Stimulated activated naive CD8-positive, alpha-beta T cell treated with anti-CD3 and anti-CD28 coated beads, Interleukin-15, Interleukin-2, amounts not matched to agents 100 ng/mL and 50 ng/mL, for 24 hours (primary cell): ENCODE measurements around the gene MAP2K5.

Experiments
- H3K27ac Mint-ChIP-seq: one replicate; pipeline ENCODE4 v1.8.0; 2021; ENCODE audit warnings: mild to moderate bottlenecking, mixed read lengths
- H3K27me3 Mint-ChIP-seq: one replicate; pipeline ENCODE4 v1.8.0; 2021; ENCODE audit warnings: mixed read lengths
- H3K36me3 Mint-ChIP-seq: one replicate; pipeline ENCODE4 v1.8.0; 2021; ENCODE audit warnings: low read depth, mixed read lengths
- H3K4me1 Mint-ChIP-seq: one replicate; pipeline ENCODE4 v1.8.0; 2021; ENCODE audit warnings: low read depth, mixed read lengths
- H3K4me3 Mint-ChIP-seq: one replicate; pipeline ENCODE4 v1.8.0; 2021; ENCODE audit warnings: mild to moderate bottlenecking, mixed read lengths
- H3K9me3 Mint-ChIP-seq: one replicate; pipeline ENCODE4 v1.8.0; 2021; ENCODE audit warnings: mixed read lengths

Gene MAP2K5

DNA sequence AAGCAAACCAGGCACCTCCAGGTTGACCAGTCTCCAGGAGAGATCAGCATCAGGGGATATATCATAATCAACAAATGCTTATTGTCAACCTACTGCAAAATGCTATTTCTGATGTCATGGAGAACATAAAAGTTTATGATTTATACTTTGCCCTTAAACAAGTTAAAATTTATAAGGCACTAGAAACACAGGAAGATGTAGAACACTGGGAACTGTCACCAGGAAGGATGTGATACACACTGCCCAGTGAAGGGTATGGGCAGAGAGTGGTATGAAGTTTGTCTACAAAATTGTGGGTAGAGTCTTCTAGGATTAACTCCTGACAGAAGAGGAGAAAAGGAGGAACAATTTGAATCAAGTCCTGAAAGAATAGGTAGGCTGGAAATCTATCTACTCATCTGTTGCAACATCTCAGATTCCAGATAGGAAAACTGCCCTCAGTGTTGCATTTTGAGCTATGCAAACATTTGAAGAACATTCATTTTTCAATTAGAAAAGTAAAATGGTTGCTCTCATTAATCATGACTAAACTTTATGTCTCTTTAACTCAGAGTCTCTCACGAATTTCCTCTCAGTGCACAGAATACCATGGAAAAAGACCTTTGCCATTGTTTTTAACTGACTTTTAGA lies 176.9 kb downstream of the MAP2K5 start:
- Mint-ChIP-seq H3K36me3 (peaks cover 13% of the 10 kb centered on the region), H3K27ac (no peak overlapping the region), H3K27me3 (no peaks in the 10 kb centered on the region), H3K4me3 (no peak overlapping the region), H3K4me1 (peaks cover 2% of the 10 kb centered on the region), H3K9me3 (no peaks in the 10 kb centered on the region)

DNA sequence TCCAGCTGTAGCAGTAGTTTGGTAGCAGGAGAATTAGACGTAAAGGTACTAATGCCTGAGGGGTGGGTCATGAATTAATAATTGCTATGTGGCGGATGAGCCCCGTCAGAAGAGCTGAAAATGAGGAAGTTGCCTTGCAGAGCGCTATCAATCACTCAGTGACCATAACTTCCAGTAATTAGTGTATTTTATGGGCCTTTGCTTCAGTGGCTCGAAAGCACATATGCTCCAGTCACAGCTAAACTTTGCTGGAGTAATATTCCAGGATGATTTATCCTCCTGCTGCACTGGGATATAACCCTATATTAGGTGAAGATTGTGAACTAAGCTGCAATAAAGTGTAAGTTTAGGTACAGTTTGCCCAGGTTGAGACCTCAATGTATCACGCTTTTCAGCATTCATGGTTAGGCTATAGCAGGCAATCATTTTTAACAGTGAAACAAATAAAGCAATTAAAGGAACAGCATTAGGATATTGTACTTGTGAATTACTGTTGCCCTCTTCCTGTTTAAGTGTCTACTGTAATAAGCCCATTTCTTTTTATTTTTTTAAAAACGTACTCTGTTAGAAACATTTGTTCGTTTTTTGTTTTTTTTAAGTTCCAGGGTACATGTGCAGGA lies 178.2 kb downstream of the MAP2K5 start:
- H3K4me1 Mint-ChIP-seq, result peaks cover 6% of the 10 kb centered on the region
- no peaks in the 10 kb centered on the region for H3K9me3 Mint-ChIP-seq
- no peaks in the 10 kb centered on the region for H3K27me3 Mint-ChIP-seq
- no peak overlapping the region for H3K4me3 Mint-ChIP-seq
- H3K27ac Mint-ChIP-seq, result no peak overlapping the region
- peaks cover 5% of the 10 kb centered on the region for H3K36me3 Mint-ChIP-seq

DNA sequence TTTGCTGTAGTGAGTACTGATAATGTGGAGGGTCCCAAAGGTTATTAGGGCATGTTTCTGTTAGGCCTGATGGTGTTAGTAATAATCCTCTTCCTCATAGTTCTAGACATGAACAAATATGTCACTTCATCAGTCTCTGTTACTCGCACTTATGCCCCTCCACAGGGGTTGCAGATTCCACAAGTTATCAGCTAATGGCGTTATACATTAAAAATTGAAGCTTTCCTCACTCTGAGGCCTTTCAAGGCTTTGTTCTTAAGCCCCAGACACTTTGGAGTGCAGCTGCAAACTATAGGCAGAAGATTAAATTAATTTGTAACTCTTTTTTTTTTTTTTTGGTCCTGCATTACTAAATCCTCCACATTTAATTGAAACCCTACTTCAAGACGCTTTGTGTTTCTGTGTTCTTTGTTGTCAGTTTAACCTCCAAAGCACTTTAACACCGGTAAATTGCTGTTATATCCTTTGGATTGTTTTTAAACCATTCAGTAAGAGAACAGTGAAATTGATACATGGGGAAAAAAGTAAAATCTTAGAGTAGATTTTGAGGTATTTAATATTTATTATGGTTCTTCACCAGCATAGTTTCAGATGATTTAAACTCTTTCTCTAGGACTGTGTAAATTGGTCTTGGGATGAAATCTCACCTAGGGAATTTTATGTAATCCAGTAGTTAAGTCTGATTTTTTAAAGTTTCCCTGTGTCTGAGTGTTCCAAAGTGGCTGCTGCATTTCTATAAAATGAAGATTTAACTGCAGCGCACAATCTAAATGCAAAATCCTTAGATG lies 179.7 kb downstream of the MAP2K5 start:
- Mint-ChIP-seq H3K4me3 (no peak overlapping the region), H3K27me3 (no peaks in the 10 kb centered on the region), H3K36me3 (peaks cover 5% of the 10 kb centered on the region), H3K27ac (no peak overlapping the region), H3K9me3 (no peaks in the 10 kb centered on the region), H3K4me1 (peaks cover 6% of the 10 kb centered on the region)

DNA sequence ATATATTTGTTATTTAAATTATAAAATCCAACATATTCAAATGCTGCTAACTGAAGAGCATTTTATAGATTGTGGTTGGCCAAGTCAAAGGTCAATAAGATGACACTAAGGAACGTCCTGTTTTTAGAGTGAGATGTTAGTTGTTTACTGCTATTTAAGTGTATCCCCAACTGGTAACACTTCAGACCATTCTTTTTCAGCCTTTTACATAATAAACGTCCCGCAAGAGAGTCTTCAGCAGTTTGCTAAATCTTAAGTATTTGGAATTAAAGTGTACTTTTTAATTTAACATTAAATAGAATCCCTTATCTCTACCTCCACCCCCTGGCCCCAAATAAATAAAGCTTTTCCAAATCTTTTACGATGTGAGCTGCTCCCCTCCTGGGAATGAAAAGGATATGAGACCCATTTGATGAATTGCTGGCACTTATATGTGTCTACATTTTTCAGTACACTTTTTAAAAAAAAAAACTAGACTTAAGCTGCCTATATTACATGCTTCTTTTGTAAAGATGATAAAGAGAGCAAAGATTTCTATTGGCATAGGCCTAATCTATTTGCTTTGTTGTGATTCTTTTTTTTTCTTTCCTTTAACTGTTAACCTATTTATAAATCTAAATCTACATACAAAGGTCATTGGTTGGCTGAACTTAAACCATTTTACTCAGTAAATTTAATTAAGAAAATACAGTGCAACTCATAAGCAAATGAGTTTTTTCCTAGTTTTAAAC lies 181.0 kb downstream of the MAP2K5 start:
- H3K27ac Mint-ChIP-seq, result no peak overlapping the region
- no peaks in the 10 kb centered on the region for H3K36me3 Mint-ChIP-seq
- H3K9me3 Mint-ChIP-seq, result no peaks in the 10 kb centered on the region
- H3K4me3 Mint-ChIP-seq, result no peak overlapping the region
- H3K4me1 Mint-ChIP-seq, result peaks cover 6% of the 10 kb centered on the region
- H3K27me3 Mint-ChIP-seq, result no peaks in the 10 kb centered on the region

DNA sequence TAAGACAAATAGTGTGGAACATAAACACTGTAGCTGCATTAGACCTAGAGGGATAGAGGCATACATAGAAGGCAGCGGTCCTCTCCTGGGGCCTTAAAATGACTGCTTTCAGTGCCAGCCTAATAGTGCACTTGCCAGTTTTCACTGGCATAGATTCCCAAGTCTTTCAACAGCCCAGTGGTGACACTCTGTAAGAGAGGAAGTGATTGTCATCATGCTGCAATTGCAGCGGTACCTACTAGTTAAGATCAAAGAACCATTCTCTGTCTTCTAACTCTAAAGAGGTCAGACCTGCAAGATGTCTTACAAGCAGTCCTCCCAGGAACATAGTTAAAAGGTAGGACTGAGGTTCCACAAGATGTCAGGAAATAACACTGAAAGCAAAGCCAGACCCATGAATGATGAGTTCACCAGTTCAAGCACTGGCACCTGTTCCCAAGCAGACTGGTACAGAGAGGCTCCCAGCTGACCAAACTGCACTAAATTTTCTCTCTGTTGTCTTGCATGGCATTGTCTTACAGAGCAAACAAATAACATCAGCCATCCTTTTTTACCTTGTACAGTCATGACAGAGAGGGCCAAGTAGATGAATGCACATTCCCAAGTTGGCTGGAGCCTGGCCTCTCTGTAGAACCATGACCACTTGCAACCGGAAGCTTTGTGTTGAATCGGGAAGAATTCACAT lies 182.3 kb downstream of the MAP2K5 start:
- no peaks in the 10 kb centered on the region for H3K9me3 Mint-ChIP-seq
- H3K4me1 Mint-ChIP-seq, result peaks cover 6% of the 10 kb centered on the region
- H3K27me3 Mint-ChIP-seq, result no peaks in the 10 kb centered on the region
- no peak overlapping the region for H3K27ac Mint-ChIP-seq
- H3K36me3 Mint-ChIP-seq, result no peaks in the 10 kb centered on the region
- no peak overlapping the region for H3K4me3 Mint-ChIP-seq

DNA sequence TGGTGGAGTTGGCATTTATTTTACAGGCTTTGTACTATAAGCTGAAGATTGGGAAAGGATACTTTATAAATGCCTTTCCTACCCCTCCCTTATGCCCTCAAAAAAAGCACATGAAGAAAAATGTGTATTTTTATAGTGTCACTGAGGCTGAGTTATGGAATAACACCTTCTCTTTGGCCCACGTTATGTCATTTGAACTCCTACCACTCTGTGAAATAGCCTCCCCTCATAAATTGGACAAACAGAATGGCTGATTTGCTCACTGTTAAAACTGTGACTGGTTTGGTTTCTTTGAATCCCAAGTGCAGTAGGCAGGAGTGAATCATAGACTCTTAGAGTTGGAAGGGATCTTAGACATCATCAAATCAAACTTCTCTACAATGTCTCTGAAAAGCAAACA lies 187.6 kb downstream of the MAP2K5 start:
- Mint-ChIP-seq H3K27me3 (no peaks in the 10 kb centered on the region), H3K4me1 (peaks cover 9% of the 10 kb centered on the region), H3K27ac (no peak overlapping the region), H3K9me3 (no peaks in the 10 kb centered on the region), H3K4me3 (no peak overlapping the region), H3K36me3 (no peaks in the 10 kb centered on the region)

DNA sequence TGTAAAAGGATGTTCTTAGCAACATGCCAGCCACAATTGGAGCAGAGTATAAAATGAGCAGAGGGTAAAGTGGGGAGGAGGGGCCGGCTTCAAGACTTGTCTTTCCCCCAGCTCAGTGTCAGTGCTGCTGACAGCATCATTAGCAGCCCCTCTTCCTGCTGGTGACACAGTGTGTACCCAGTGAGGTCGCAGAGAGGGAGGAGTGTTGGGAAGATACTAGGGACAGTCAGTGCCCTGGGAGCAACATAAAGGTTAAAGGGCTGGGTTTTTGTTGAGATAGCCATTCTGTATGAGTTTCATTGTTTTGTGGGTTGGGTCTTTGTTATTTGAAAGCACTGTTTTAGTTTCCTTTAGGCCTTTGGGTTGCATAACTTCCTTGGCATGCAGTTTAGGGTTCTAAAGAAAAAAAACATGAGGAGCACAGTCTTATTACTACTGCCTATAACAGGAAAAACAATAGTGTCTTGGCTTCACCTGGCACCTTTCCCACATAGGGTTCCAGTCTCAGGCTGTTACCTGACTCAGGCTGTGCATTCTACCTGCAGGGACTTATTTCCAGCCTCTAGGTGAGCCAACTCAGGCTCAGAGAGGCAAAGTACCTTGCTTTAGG lies 188.7 kb downstream of the MAP2K5 start:
- no peaks in the 10 kb centered on the region for H3K27me3 Mint-ChIP-seq
- no peaks in the 10 kb centered on the region for H3K9me3 Mint-ChIP-seq
- H3K4me1 Mint-ChIP-seq, result peaks cover 18% of the 10 kb centered on the region
- H3K27ac Mint-ChIP-seq, result no peak overlapping the region
- no peak overlapping the region for H3K4me3 Mint-ChIP-seq
- no peaks in the 10 kb centered on the region for H3K36me3 Mint-ChIP-seq

DNA sequence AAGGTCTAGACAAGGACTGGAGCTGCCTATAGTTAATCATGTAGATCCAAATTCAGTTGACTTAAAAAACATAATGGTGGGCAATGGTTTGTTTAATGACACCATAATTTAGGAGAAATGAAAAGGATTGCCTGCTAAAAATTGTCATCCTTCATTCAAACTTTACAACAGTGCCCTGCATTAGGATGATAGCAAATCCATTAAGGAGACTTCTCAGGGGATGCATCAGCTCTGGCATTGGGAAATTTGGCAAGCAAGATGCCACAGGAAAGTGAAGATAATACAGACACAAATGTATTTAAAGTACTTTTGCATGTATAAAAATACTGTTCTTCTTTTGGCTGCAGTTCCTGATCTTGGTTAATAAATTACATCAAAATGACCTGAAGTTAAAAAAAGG lies 189.7 kb downstream of the MAP2K5 start:
- no peak overlapping the region for H3K4me3 Mint-ChIP-seq
- no peak overlapping the region for H3K27ac Mint-ChIP-seq
- H3K27me3 Mint-ChIP-seq, result no peaks in the 10 kb centered on the region
- H3K9me3 Mint-ChIP-seq, result no peaks in the 10 kb centered on the region
- no peaks in the 10 kb centered on the region for H3K36me3 Mint-ChIP-seq
- H3K4me1 Mint-ChIP-seq, result peaks cover 19% of the 10 kb centered on the region

DNA sequence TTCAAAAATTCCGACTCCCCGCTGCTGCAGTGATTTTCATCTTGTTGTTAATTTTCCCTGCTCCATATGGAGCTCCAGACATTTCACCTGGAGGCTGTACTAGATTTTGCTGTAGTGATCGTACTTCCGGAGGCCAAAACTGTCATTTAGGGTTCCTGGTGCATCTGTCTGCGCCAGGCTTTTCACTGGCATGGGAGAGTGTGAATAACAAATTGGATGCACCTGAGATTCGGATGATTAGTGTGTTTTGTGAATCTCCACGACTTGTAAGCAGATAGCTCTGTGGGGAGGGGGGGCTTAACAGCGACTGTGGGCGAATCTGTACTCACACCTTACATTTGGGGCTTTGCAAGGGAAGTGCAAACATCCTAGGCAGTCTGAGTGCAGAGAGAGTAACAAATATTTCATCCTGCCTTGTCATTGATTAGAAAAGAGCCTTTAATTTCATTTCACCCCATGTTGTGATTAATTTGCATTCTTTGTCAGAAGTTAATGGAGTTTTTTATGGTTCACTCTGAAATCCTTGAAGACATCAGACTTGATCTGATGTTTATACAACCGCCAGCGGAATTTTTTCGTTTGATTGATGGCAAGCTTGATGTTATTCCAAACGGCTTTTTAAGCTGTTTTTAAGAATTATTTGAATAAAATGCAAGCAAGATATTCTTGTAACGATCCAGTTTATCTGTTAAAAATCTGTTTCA lies 190.3 kb downstream of the MAP2K5 start:
- Mint-ChIP-seq H3K36me3 (no peaks in the 10 kb centered on the region), H3K9me3 (no peaks in the 10 kb centered on the region), H3K27me3 (no peaks in the 10 kb centered on the region)

DNA sequence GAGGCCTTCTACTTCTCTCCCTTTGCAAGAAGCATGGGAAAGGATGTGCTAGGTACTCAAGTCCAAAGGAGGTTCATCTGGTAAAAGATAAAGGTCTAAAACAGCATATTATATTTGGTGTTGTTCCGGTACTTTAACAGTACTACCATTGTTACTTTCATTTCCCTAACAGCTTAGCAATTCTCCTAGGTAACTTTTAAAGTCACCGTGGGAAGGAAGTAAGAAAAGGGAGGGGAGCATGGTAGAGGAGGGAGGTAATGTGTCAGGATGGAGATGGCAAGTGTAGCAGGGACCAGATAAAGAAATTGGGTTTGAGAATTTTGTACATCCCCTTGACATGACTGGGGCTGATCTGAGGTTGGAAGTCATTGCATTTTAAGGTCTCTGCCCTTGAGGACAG lies 193.4 kb downstream of the MAP2K5 start:
- Mint-ChIP-seq H3K9me3 (no peaks in the 10 kb centered on the region), H3K4me1 (peaks cover 20% of the 10 kb centered on the region), H3K36me3 (no peaks in the 10 kb centered on the region), H3K27me3 (no peaks in the 10 kb centered on the region), H3K27ac (no peak overlapping the region), H3K4me3 (no peak overlapping the region)

More for the DNA sequence above, 190.3 kb downstream of the MAP2K5 start:
- Mint-ChIP-seq H3K27ac (no peak overlapping the region), H3K4me3 (no peak overlapping the region), H3K4me1 (peaks cover 21% of the 10 kb centered on the region)

DNA sequence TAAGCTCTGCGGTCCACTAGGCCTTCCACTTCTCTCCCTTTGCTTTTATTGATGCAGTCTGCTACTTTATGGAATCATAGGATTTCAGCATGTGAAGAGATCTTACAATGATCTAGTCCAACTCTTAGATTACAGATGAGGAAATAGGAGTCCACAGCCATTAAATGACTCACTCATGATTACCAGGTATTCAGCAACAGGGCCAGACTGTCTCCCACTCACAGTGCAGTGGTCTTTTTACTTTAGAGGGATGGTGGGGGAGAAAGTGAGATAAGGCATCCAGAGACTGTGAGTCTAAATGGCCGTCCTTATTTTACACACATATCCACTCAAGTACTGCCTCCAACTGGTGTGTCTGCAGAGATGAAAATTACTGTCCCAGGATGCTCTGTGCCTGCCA lies 194.3 kb downstream of the MAP2K5 start:
- Mint-ChIP-seq H3K27ac (no peak overlapping the region), H3K4me1 (peaks cover 24% of the 10 kb centered on the region), H3K4me3 (no peak overlapping the region), H3K27me3 (no peaks in the 10 kb centered on the region), H3K36me3 (peaks cover 7% of the 10 kb centered on the region), H3K9me3 (no peaks in the 10 kb centered on the region)

DNA sequence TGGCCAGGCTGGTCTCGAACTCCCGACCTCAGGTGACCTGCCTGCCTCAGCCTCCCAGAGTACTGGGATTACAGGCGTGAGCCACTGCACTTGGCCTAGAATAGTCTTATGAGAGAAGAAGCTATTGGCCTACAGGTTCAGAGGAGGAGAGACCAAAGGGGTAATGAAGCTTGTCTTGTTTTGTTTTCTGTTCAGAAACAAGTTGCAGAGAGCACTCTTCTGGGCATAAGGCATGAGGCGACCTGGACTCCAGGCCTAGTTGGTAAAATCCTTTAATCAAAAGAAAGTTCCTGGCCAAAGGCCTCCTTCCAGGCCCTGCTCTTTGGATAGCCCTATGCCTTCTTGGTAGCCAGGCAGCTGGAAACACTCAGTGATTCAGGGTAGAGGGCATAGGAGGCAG lies 195.6 kb downstream of the MAP2K5 start:
- Mint-ChIP-seq H3K9me3 (no peaks in the 10 kb centered on the region), H3K4me1 (peaks cover 26% of the 10 kb centered on the region), H3K27ac (no peak overlapping the region), H3K27me3 (no peaks in the 10 kb centered on the region), H3K4me3 (no peak overlapping the region), H3K36me3 (peaks cover 7% of the 10 kb centered on the region)

DNA sequence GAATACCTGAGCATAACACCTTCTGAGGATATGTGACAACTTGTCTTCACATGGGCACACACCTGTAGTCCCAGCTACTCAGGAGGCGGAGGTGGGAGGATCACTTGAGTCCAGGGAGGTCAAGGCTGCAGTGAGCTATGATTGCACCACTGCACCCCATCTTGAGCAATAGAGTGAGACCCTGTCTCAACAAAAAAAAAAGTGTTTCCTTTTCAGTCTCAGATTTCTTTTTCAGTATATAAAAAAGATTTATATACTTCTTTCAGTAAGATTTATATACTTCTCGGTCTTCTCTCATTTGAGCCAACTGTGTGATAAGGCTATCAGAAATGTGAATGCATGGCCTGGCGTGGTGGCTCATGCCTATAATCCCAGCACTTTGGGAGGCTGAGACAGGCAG lies 197.9 kb downstream of the MAP2K5 start:
- no peaks in the 10 kb centered on the region for H3K27me3 Mint-ChIP-seq
- H3K4me3 Mint-ChIP-seq, result no peak overlapping the region
- no peak overlapping the region for H3K27ac Mint-ChIP-seq
- H3K4me1 Mint-ChIP-seq, result peaks cover 43% of the 10 kb centered on the region
- H3K9me3 Mint-ChIP-seq, result no peaks in the 10 kb centered on the region
- H3K36me3 Mint-ChIP-seq, result peaks cover 7% of the 10 kb centered on the region

DNA sequence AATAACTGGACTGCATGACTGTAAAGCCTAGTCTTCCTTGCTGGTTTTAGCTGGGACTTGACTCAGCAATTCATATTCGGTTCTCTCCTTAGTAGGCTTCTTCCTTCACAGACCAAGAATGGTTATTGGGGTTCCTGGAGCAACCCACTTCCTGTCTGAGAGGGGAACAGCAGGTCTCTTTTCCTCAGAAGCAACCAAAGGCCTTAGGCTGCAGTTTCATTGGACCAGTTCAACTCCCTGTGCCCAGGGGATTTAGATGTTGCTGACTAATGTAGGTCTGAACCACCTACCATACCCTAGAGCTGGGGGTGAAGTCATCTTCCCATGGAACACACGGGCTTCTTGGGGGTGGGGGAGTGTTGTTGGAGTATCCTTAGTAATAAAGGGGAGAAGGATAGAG lies 198.8 kb downstream of the MAP2K5 start:
- Mint-ChIP-seq H3K4me3 (no peak overlapping the region), H3K4me1 (peaks cover 44% of the 10 kb centered on the region), H3K36me3 (peaks cover 7% of the 10 kb centered on the region), H3K27ac (no peak overlapping the region), H3K9me3 (no peaks in the 10 kb centered on the region), H3K27me3 (no peaks in the 10 kb centered on the region)
